Suprapubic skin (tissue), 4 donors: ENCODE data around the gene ARHGEF28. TPM values are rescaled to one million over a fixed set of nuclear protein-coding genes. Genes with fewer than 3 reads are reported as not detected.
A peak's percentile ranks its signal among the peaks of the same experiment; 100 is the strongest.

Source experiments
- DNase-seq, 2 donors: peaks; one replicate each; pipeline ENCODE4 v3.0.0-alpha.2; 2019; ENCODE audit warnings: low spot score in 2 of 2
- H3K27ac ChIP-seq: fragments of 200-600 bp; sonication (generic); one replicate; pipeline ENCODE4 v1.5.1; 2019
- H3K27me3 ChIP-seq: fragments of 200-600 bp; sonication (generic); one replicate; pipeline ENCODE4 v1.5.1; 2019
- H3K36me3 ChIP-seq: fragments of 200-600 bp; sonication (generic); one replicate; pipeline ENCODE4 v1.5.1; 2019
- H3K4me1 ChIP-seq: fragments of 200-600 bp; sonication (generic); one replicate; pipeline ENCODE4 v1.5.1; 2019
- H3K4me3 ChIP-seq: fragments of 200-600 bp; sonication (generic); one replicate; pipeline ENCODE4 v1.5.1; 2019; ENCODE audit warnings: mild to moderate bottlenecking
- H3K9me3 ChIP-seq: fragments of 200-600 bp; sonication (generic); one replicate; pipeline ENCODE4 v1.5.1; 2019
- EP300 ChIP-seq: sonication (generic); formaldehyde crosslinking; IDR thresholded peaks from one replicate; pipeline ENCODE4 v1.6.1; 2017; ENCODE audit warnings: antibody characterized with exemption
- POLR2A ChIP-seq, 2 donors: fragments of 450-650 bp; IDR thresholded peaks; one replicate each; pipeline ENCODE4 v1.6.1; 2017; ENCODE audit warnings: antibody characterized with exemption in 2 of 2, mild to moderate bottlenecking in 2 of 2, moderate library complexity in 2 of 2
- POLR2AphosphoS5 ChIP-seq, 3 donors: sonication (generic); formaldehyde crosslinking; IDR thresholded peaks; one replicate each; pipeline ENCODE4 v1.6.1; 2017; ENCODE audit warnings: antibody characterized with exemption in 3 of 3
- WGBS: methylation state at CpG from one replicate; pipeline ENCODE4 v1.1.5; 2018; 5-methylcytosine and 5-hydroxymethylcytosine counted together
- total RNA-seq, 4 donors: library from RNA; depleted of rRNA; stranded (reverse); fragments of >200 nt; gene quantifications; one replicate each; pipeline ENCODE4 v1.1.0, GENCODE V29; 2016
- TF ChIP-seq, protein P1 (sequence below), 2 donors: fragments of 200-600 bp in 1 of 2; fragments of 450-650 bp in 1 of 2; sonication (generic) in 1 of 2; IDR thresholded peaks; one replicate each; pipeline ENCODE4 v1.5.1; 2016 to 2019; ENCODE audit warnings: antibody characterized with exemption in 2 of 2, mild to moderate bottlenecking in 1 of 2, moderate library complexity in 1 of 2

The ARHGEF28 gene
- total RNA-seq, 4 donors from 2014 or later, result 25.6 to 104 (median 39.1) TPM

DNA sequence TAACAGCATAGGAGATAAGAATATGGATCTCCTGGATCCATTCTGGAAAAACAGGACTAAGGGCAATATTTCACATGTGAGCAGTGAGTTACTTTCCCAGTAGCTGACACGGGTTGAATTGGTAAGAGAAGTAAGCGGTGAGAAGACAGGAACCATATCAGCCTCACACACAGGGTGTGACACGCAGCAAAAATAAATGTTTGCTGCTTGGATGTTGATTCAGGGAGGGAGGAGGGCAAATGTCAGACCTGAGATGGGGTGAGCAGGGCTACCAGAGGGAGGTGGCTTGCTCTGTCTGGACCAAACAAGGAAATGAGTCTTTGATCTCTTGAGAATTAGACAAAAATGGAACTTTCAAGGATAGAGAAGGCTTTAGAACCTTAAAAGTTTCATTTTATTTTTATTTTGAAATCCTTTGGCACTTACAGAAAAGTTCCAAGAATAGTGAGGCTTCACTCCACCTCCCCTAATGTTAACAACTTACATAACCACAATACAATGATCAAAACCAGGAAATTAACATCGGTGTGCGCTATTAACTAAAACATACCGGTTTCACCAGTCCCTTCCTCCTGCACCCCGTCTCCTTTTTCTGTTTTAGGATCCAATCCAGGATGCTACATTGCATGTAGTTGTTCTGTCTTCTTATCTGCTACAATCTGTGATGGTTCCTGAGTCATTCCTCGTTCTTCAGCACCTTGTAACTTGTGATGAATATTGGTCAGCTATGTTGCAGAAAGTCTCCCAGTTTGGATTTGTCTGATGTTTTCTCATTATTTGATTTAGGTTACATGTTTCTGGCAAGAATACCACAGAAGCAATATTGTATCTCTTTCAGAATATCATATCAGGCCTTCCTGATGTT lies 20.5 kb upstream of the ARHGEF28 start:
- Histone ChIP-seq H3K27ac (no peak overlapping the region), H3K9me3 (no peaks in the 10 kb centered on the region), H3K4me3 (no peak overlapping the region), H3K36me3 (no peaks in the 10 kb centered on the region), H3K4me1 (peaks cover 11% of the 10 kb centered on the region), H3K27me3 (peaks cover 3% of the 10 kb centered on the region)
- DNase-seq, result no peak
- TF ChIP-seq POLR2A (IDR thresholded peaks at IDR 0.05) (no peak), POLR2AphosphoS5 (IDR thresholded peaks at IDR 0.05) (no peak), EP300 (no peak)
- TF ChIP-seq, protein P1, sequence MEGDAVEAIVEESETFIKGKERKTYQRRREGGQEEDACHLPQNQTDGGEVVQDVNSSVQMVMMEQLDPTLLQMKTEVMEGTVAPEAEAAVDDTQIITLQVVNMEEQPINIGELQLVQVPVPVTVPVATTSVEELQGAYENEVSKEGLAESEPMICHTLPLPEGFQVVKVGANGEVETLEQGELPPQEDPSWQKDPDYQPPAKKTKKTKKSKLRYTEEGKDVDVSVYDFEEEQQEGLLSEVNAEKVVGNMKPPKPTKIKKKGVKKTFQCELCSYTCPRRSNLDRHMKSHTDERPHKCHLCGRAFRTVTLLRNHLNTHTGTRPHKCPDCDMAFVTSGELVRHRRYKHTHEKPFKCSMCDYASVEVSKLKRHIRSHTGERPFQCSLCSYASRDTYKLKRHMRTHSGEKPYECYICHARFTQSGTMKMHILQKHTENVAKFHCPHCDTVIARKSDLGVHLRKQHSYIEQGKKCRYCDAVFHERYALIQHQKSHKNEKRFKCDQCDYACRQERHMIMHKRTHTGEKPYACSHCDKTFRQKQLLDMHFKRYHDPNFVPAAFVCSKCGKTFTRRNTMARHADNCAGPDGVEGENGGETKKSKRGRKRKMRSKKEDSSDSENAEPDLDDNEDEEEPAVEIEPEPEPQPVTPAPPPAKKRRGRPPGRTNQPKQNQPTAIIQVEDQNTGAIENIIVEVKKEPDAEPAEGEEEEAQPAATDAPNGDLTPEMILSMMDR (IDR thresholded peaks at IDR 0.05), result no peak
- 47% methylated on average over 8 of the region's 8 CpGs for WGBS

- WGBS, result 40% methylated on average over 3 of the region's 3 CpGs
Measured at GRCh38 chr5:73606206-73606753, 19.7 kb upstream of the ARHGEF28 start.

DNA sequence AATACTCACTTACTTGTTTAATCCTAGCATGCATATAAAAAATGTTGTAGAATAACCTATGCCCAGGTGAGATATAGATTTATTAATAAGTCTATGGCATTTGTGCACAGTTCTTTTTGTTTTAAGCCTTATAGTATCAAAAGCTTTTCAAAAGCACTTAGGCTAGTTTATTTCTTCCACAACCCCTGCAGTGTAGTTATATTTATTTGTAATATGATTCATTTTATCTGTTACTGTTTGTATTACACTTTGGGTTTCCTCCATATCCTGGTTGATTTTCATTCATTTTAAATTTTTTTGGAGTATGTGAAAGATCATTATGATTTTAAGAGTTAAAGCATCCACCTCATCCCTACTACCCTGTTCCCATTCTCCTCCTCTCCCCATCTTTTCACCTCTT lies 18.8 kb upstream of the ARHGEF28 start:
- peaks cover 3% of the 10 kb centered on the region for H3K27me3 ChIP-seq
- DNase-seq, result no peak
- peaks cover 11% of the 10 kb centered on the region for H3K4me1 ChIP-seq
- TF ChIP-seq POLR2A (IDR thresholded peaks at IDR 0.05) (no peak), POLR2AphosphoS5 (IDR thresholded peaks at IDR 0.05) (no peak), EP300 (no peak)
- TF ChIP-seq, protein P1 (IDR thresholded peaks at IDR 0.05), result no peak
- H3K9me3 ChIP-seq, result no peaks in the 10 kb centered on the region
- no peak overlapping the region for H3K4me3 ChIP-seq
- no peak overlapping the region for H3K27ac ChIP-seq
- no peaks in the 10 kb centered on the region for H3K36me3 ChIP-seq

More at GRCh38 chr5:73606206-73606753, 19.7 kb upstream of the ARHGEF28 start:
- H3K4me3 ChIP-seq, result no peak overlapping the region
- no peak for TF ChIP-seq POLR2A (IDR thresholded peaks at IDR 0.05)
- no peak for TF ChIP-seq POLR2AphosphoS5 (IDR thresholded peaks at IDR 0.05)
- TF ChIP-seq, protein P1 (IDR thresholded peaks at IDR 0.05), result no peak
- no peak for TF ChIP-seq EP300
- peaks cover 11% of the 10 kb centered on the region for H3K4me1 ChIP-seq
- no peaks in the 10 kb centered on the region for H3K9me3 ChIP-seq
- H3K27me3 ChIP-seq, result peaks cover 3% of the 10 kb centered on the region
- no peaks in the 10 kb centered on the region for H3K36me3 ChIP-seq
- no peak for DNase-seq
- no peak overlapping the region for H3K27ac ChIP-seq

- Histone ChIP-seq H3K27me3 (no peaks in the 10 kb centered on the region), H3K9me3 (no peaks in the 10 kb centered on the region), H3K27ac (no peak overlapping the region), H3K4me1 (no peaks in the 10 kb centered on the region), H3K4me3 (no peak overlapping the region), H3K36me3 (no peaks in the 10 kb centered on the region)
- WGBS, result 73% methylated on average over 3 of the region's 3 CpGs
- no peak for DNase-seq
- no peak for TF ChIP-seq POLR2AphosphoS5 (IDR thresholded peaks at IDR 0.05)
Measured at GRCh38 chr5:73612799-73613198, 13.2 kb upstream of the ARHGEF28 start.

DNA sequence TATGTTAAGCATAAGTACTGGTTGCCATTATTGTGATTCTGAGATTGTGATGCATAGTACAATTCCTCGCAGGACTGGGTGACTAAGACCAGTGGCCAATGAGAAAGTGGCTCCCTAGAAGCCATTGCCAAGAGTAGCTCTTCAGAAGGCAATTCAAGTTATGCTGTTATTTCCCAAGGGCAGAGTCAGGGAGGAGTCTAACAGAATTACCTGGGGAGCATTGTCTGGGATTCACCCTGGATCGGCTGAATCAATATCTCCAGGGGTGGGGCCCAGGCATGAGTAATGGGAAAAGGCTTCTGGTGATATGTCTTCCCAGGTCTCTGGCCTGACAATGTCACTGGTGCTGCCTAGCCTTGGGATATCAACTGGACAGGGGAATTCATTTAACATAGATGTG lies 10.9 kb upstream of the ARHGEF28 start:
- Histone ChIP-seq H3K27me3 (no peaks in the 10 kb centered on the region), H3K9me3 (no peaks in the 10 kb centered on the region), H3K36me3 (no peaks in the 10 kb centered on the region), H3K27ac (no peak overlapping the region), H3K4me1 (no peaks in the 10 kb centered on the region), H3K4me3 (no peak overlapping the region)
- TF ChIP-seq EP300 (no peak), POLR2AphosphoS5 (IDR thresholded peaks at IDR 0.05) (peak in 1 of 3 donors; percentile 14)
- 58% methylated on average over 2 of the region's 2 CpGs for WGBS
- DNase-seq, result no peak

DNA sequence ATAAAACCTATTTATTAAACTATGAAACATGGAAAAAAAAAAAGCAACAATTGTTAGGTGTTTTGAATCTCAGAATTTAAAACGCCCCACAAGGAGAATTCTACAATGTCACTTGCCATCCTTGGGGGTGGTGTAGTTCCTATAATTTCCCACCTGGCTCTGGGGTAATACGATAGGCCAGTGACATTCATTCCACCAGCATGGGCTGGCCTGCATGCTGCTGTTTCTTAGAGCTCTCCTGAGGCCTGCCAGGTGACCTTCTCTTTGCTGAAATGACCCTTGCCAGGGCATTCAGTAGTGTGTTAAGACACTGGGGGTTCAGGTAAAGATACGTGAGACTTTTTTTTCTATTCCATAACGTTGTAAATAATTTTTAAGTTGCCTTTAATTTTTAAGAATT lies 10.0 kb upstream of the ARHGEF28 start:
- H3K9me3 ChIP-seq, result no peaks in the 10 kb centered on the region
- H3K4me3 ChIP-seq, result no peak overlapping the region
- H3K36me3 ChIP-seq, result no peaks in the 10 kb centered on the region
- no peak for TF ChIP-seq POLR2A (IDR thresholded peaks at IDR 0.05)
- TF ChIP-seq, protein P1 (IDR thresholded peaks at IDR 0.05), result no peak
- no peak for TF ChIP-seq POLR2AphosphoS5 (IDR thresholded peaks at IDR 0.05)
- no peak for TF ChIP-seq EP300
- no peak for DNase-seq
- no peaks in the 10 kb centered on the region for H3K4me1 ChIP-seq
- no peaks in the 10 kb centered on the region for H3K27me3 ChIP-seq
- H3K27ac ChIP-seq, result no peak overlapping the region
- WGBS, result 91% methylated on average over 4 of the region's 4 CpGs
